H9 (cell line): ENCODE measurements around the gene HSP90AA1. TPM values are rescaled to one million over a fixed set of nuclear protein-coding genes. Genes with fewer than 3 reads are reported as not detected.

Experiments used
- DNase-seq: peaks from one replicate; pipeline ENCODE4 v3.0.0-alpha.2; 2017
- H2AFZ ChIP-seq: one replicate; pipeline ENCODE4 v1.6.1; 2013; ENCODE audit warnings: mild to moderate bottlenecking, low read length, control low read depth, moderate library complexity
- H2AK5ac ChIP-seq: 2 replicates; pipeline ENCODE4 v1.6.1; 2013; ENCODE audit warnings: low read length, control low read depth, mixed read lengths; ENCODE audit not compliant: insufficient read length
- H2BK120ac ChIP-seq: one replicate; pipeline ENCODE4 v1.6.1; 2013; ENCODE audit warnings: low read depth, mild to moderate bottlenecking, low read length, control low read depth, inconsistent platforms; ENCODE audit not compliant: poor library complexity, severe bottlenecking
- H2BK12ac ChIP-seq: 2 replicates; pipeline ENCODE4 v1.6.1; 2013; ENCODE audit warnings: low read length, control low read depth, mixed read lengths, low read depth; ENCODE audit not compliant: insufficient read length
- H2BK15ac ChIP-seq: 2 replicates; pipeline ENCODE4 v1.6.1; 2013; ENCODE audit warnings: low read depth, low read length, control low read depth
- H2BK20ac ChIP-seq: one replicate; pipeline ENCODE4 v1.6.1; 2013; ENCODE audit warnings: low read depth, mild to moderate bottlenecking, low read length, control low read depth, inconsistent platforms; ENCODE audit not compliant: poor library complexity, severe bottlenecking
- H2BK5ac ChIP-seq: 2 replicates; pipeline ENCODE4 v1.6.1; 2013; ENCODE audit warnings: low read length, control low read depth, mixed read lengths; ENCODE audit not compliant: insufficient read length
- H3K14ac ChIP-seq: 2 replicates; pipeline ENCODE4 v1.6.1; 2013; ENCODE audit warnings: low read length, control low read depth; ENCODE audit not compliant: insufficient read depth
- H3K18ac ChIP-seq: 2 replicates; pipeline ENCODE4 v1.6.1; 2013; ENCODE audit warnings: low read depth, mild to moderate bottlenecking, mixed read lengths, low read length, control low read depth; ENCODE audit not compliant: insufficient read length
- H3K23ac ChIP-seq: 2 replicates; pipeline ENCODE4 v1.6.1; 2013; ENCODE audit warnings: low read length, control low read depth, mixed read lengths, low read depth; ENCODE audit not compliant: insufficient read length
- H3K23me2 ChIP-seq: 2 replicates; pipeline ENCODE4 v1.6.1; 2013; ENCODE audit warnings: low read depth, mild to moderate bottlenecking, mixed read lengths, low read length, control low read depth; ENCODE audit not compliant: insufficient read length, poor library complexity, severe bottlenecking
- H3K27ac ChIP-seq: 2 replicates; pipeline ENCODE4 v1.5.1; 2013; ENCODE audit warnings: low read length, control low read depth, mixed read lengths, low read depth; ENCODE audit not compliant: insufficient read length
- H3K27me3 ChIP-seq: 2 replicates; pipeline ENCODE4 v1.6.1; 2013; ENCODE audit warnings: low read length, control low read depth, inconsistent platforms; ENCODE audit not compliant: insufficient read depth
- H3K4ac ChIP-seq: 2 replicates; pipeline ENCODE4 v1.6.1; 2013; ENCODE audit warnings: low read depth, mild to moderate bottlenecking, control low read depth, inconsistent platforms, low read length, moderate library complexity
- H3K4me1 ChIP-seq: 2 replicates; pipeline ENCODE4 v1.6.1; 2013; ENCODE audit warnings: low read length, control low read depth, inconsistent platforms; ENCODE audit not compliant: insufficient read depth
- H3K4me2 ChIP-seq: 2 replicates; pipeline ENCODE4 v1.6.1; 2013; ENCODE audit warnings: low read length, control low read depth, mixed read lengths; ENCODE audit not compliant: insufficient read length, insufficient read depth
- H3K56ac ChIP-seq: 2 replicates; pipeline ENCODE4 v1.6.1; 2013; ENCODE audit warnings: low read depth, mild to moderate bottlenecking, mixed read lengths, low read length, control low read depth; ENCODE audit not compliant: insufficient read length
- H3K79me1 ChIP-seq: 2 replicates; pipeline ENCODE4 v1.6.1; 2013; ENCODE audit warnings: low read depth, mild to moderate bottlenecking, moderate library complexity, low read length, control low read depth, inconsistent platforms; ENCODE audit not compliant: insufficient read depth, poor library complexity, severe bottlenecking
- H3K79me2 ChIP-seq: 2 replicates; pipeline ENCODE4 v1.6.1; 2013; ENCODE audit warnings: low read length, control low read depth, inconsistent platforms; ENCODE audit not compliant: insufficient read depth
- H3K9ac ChIP-seq: 2 replicates; pipeline ENCODE4 v1.6.1; 2013; ENCODE audit warnings: low read length, control low read depth, mixed read lengths; ENCODE audit not compliant: insufficient read length; ENCODE audit errors: extremely low read depth
- H3K9me3 ChIP-seq: one replicate; pipeline ENCODE4 v1.6.1; 2013; ENCODE audit warnings: low read depth, low read length, inconsistent platforms; ENCODE audit not compliant: control insufficient read depth
- H3T11ph ChIP-seq: one replicate; pipeline ENCODE4 v1.6.1; 2013; ENCODE audit warnings: mild to moderate bottlenecking, low read length, control low read depth, inconsistent platforms
- H4K20me1 ChIP-seq: one replicate; pipeline ENCODE4 v1.6.1; 2013; ENCODE audit not compliant: control insufficient read depth, insufficient read length, insufficient read depth
- H4K5ac ChIP-seq: 2 replicates; pipeline ENCODE4 v1.6.1; 2013; ENCODE audit warnings: low read depth, mild to moderate bottlenecking, mixed read lengths, low read length, control low read depth; ENCODE audit not compliant: insufficient read length
- H4K8ac ChIP-seq: replicated peaks from 2 replicates; pipeline ENCODE4 v1.6.1; 2013; ENCODE audit warnings: low read length, control low read depth, mixed read lengths, low read depth; ENCODE audit not compliant: insufficient read length
- H4K91ac ChIP-seq: 2 replicates; pipeline ENCODE4 v1.6.1; 2013; ENCODE audit warnings: low read depth, mild to moderate bottlenecking, moderate library complexity, mixed read lengths, low read length, control low read depth; ENCODE audit not compliant: insufficient read length
- H3K27ac Mint-ChIP-seq, 3 experiments: 2 replicates in 2 of 3; 3 replicates in 1 of 3; pipeline ENCODE4 v1.8.0; 2020 to 2021; ENCODE audit warnings: mixed read lengths in 3 of 3, mild to moderate bottlenecking in 1 of 3, moderate library complexity in 1 of 3
- H3K27me3 Mint-ChIP-seq: 2 replicates; pipeline ENCODE4 v1.8.0; 2021; ENCODE audit warnings: low read depth, mild to moderate bottlenecking, moderate library complexity, mixed read lengths
- H3K36me3 Mint-ChIP-seq, 3 experiments: 2 replicates in 2 of 3; 3 replicates in 1 of 3; pipeline ENCODE4 v1.8.0; 2020 to 2021; ENCODE audit warnings: low read depth in 3 of 3, mixed read lengths in 3 of 3; ENCODE audit not compliant: insufficient read depth in 1 of 3
- H3K4me1 Mint-ChIP-seq, 2 experiments: 2 replicates each; pipeline ENCODE4 v1.8.0; 2020; ENCODE audit warnings: mixed read lengths in 2 of 2
- H3K4me3 Mint-ChIP-seq, 2 experiments: 2 replicates in 1 of 2; 3 replicates in 1 of 2; pipeline ENCODE4 v1.8.0; 2020 to 2021; ENCODE audit warnings: mild to moderate bottlenecking in 2 of 2, mixed read lengths in 2 of 2, moderate library complexity in 1 of 2
- H3K9me3 Mint-ChIP-seq, 2 experiments: 2 replicates in 1 of 2; 3 replicates in 1 of 2; pipeline ENCODE4 v1.8.0; 2020; ENCODE audit warnings: mild to moderate bottlenecking in 2 of 2, mixed read lengths in 2 of 2, moderate library complexity in 1 of 2
- WGBS: extraction: QIAGEN DNeasy Blood & Tissue Kit; methylation state at CpG from one replicate; pipeline ENCODE4 v1.1.7; 2013; ENCODE audit warnings: missing lambda C conversion rate, low lambda C conversion rate, mixed read lengths; ENCODE audit not compliant: insufficient read length; ENCODE audit errors: extremely low coverage; 5-methylcytosine and 5-hydroxymethylcytosine counted together
- total RNA-seq: library from RNA; stranded (reverse); gene quantifications from 2 replicates; pipeline ENCODE4 v1.2.1, GENCODE V29; 2021
- TF ChIP-seq, protein P1 (sequence below): fragments of 200-600 bp; sonication (generic); conservative IDR thresholded peaks from 3 replicates; pipeline ENCODE4 v1.8.0; 2021; ENCODE audit warnings: antibody characterized with exemption, mild to moderate bottlenecking

The HSP90AA1 gene
- total RNA-seq, 1 experiment from 2014 or later, result 953 TPM

DNA sequence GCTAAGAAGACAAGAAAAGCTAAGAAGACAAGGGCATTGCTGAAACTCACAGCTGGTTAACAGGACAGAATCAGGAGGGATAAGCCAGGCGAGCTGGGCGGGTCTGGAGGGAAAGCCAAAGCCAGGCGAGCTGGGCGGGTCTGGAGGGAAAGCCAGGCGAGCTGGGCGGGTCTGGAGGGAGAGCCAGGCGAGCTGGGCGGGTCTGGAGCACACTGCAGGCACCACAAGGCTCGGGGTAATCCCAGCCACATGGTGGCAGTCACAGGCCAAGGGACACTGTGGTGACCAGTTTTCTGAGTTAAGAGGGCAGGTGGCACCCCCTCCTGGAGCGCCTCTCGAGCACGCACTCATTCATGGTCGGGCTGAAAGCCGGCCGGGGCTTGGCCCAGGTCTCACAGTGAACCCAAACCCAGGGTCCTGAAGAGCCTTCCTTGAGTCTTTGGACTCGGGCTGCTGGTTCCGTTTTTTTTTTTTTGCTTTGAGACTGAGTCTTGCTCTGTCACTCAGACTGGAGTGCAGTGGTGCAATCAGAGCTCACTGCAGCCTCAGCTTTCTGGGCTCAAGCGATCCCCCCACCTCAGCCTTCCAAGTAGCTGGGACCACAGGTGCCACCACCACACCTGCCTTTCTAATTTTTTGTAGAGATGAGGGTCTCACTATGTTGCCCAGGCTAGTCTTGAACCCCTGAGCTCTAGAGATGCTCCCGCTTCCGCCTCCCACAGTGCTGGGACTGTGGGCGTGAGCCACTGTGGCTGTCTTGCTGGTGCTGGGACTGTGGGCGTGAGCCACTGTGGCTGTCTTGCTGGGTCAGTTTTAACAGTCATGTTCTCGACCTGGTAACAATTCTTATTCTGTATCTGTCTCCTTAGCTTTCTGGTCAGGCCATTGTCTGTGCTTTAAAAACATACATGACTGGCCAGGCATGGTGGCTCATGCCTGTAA is 40.2 kb downstream of the HSP90AA1 start:
- no peak overlapping the region for H3K23ac ChIP-seq
- H2AFZ ChIP-seq, result no peak overlapping the region
- no peaks in the 10 kb centered on the region for H4K20me1 ChIP-seq
- Mint-ChIP-seq H3K27ac (peak overlapping the region in 2 of 3 experiments; percentile 57 to 91; a peak in 4 of 7 replicates), H3K4me1 (peaks cover 3 to 11% of the 10 kb centered on the region in 2 experiments), H3K27me3 (no peaks in the 10 kb centered on the region; the same call in 1 of the 2 replicates), H3K4me3 (no peak overlapping the region; a peak in 2 of 5 replicates), H3K9me3 (no peaks in the 10 kb centered on the region), H3K36me3 (peaks cover 61 to 90% (median 81%) of the 10 kb centered on the region in 3 experiments)
- H2BK5ac ChIP-seq, result no peak overlapping the region
- no peaks in the 10 kb centered on the region for H3K27me3 ChIP-seq
- H3K23me2 ChIP-seq, result no peaks in the 10 kb centered on the region
- no peak overlapping the region for H3K18ac ChIP-seq
- H3K14ac ChIP-seq, result no peak overlapping the region
- H2BK120ac ChIP-seq, result no peak overlapping the region
- DNase-seq, result peak; percentile 97
- no peak overlapping the region for H4K5ac ChIP-seq
- no peak overlapping the region for H3K4me2 ChIP-seq
- WGBS, result no CpG with 5 or more reads among the region's 23 CpGs
- no peak overlapping the region for H3K4ac ChIP-seq
- H4K8ac ChIP-seq, result no peak overlapping the region
- no peak overlapping the region for H3K9ac ChIP-seq
- no peak overlapping the region for H4K91ac ChIP-seq
- H2AK5ac ChIP-seq, result no peak overlapping the region
- no peak overlapping the region for H3K27ac ChIP-seq
- no peak overlapping the region for H3K56ac ChIP-seq
- TF ChIP-seq, protein P1, sequence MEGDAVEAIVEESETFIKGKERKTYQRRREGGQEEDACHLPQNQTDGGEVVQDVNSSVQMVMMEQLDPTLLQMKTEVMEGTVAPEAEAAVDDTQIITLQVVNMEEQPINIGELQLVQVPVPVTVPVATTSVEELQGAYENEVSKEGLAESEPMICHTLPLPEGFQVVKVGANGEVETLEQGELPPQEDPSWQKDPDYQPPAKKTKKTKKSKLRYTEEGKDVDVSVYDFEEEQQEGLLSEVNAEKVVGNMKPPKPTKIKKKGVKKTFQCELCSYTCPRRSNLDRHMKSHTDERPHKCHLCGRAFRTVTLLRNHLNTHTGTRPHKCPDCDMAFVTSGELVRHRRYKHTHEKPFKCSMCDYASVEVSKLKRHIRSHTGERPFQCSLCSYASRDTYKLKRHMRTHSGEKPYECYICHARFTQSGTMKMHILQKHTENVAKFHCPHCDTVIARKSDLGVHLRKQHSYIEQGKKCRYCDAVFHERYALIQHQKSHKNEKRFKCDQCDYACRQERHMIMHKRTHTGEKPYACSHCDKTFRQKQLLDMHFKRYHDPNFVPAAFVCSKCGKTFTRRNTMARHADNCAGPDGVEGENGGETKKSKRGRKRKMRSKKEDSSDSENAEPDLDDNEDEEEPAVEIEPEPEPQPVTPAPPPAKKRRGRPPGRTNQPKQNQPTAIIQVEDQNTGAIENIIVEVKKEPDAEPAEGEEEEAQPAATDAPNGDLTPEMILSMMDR, result peak; percentile 80
- no peak overlapping the region for H2BK15ac ChIP-seq
- H3K79me2 ChIP-seq, result no peaks in the 10 kb centered on the region
- no peak overlapping the region for H3T11ph ChIP-seq
- H3K9me3 ChIP-seq, result no peaks in the 10 kb centered on the region
- no peak overlapping the region for H2BK12ac ChIP-seq
- no peaks in the 10 kb centered on the region for H3K4me1 ChIP-seq
- no peak overlapping the region for H2BK20ac ChIP-seq
- H3K79me1 ChIP-seq, result no peaks in the 10 kb centered on the region
